ENCODE measurements around the gene ANKRD6. TPM values are rescaled to one million over a fixed set of nuclear protein-coding genes. Genes with fewer than 3 reads are reported as not detected.
A peak's percentile ranks its signal among the peaks of the same experiment; 100 is the strongest.
"Not testable (repeated sequence)": the region's sequence is repeated elsewhere in the genome, so short reads cannot be mapped to it uniquely, and the experiment has no call there.

Gene ANKRD6
- total and polyA plus RNA-seq, 2 donors (not counting 1 experiment from before 2014, with no cell fraction given): 3.8 to 10.5 TPM

- no peaks in the 10 kb centered on the region for H3K27me3 ChIP-seq (replicated peaks in 1 of 4; ENCODE audit: control extremely low read depth in 1 of 4, control insufficient read depth in 3 of 4, insufficient read depth in 4 of 4, low read length in 3 of 4)
- WGBS (ENCODE audit: insufficient coverage): 100% methylated on average over 1 of the region's 4 CpGs
- no peaks in the 10 kb centered on the region for H3K9me3 ChIP-seq (ENCODE audit: control extremely low read depth in 1 of 3, control insufficient read depth in 2 of 3, insufficient read depth in 1 of 3, low read length in 2 of 3)
- POLR2A ChIA-PET: no interaction called here
- Mint-ChIP-seq H3K27ac (no peak overlapping the region), H3K9me3 (ENCODE audit: insufficient read depth) (no peaks in the 10 kb centered on the region), H3K27me3 (no peaks in the 10 kb centered on the region), H3K4me1 (peaks cover 25% of the 10 kb centered on the region), H3K4me3 (peak overlapping the region; percentile 19)
- no peak for TF ChIP-seq CTCF (IDR thresholded peaks at IDR 0.05)
- no peak for TF ChIP-seq EZH2 (IDR thresholded peaks at IDR 0.05; ENCODE audit: borderline replicate concordance, insufficient read depth, low read depth, low read length, poor library complexity, severe bottlenecking)
- no peaks in the 10 kb centered on the region for H4K20me1 ChIP-seq (ENCODE audit: control insufficient read depth, insufficient read depth, low read length, poor library complexity, severe bottlenecking)
- ATAC-seq (ENCODE audit: low read depth) (no peak), DNase-seq (no peak)
- H3K36me3 ChIP-seq (replicated peaks in 1 of 2; ENCODE audit: control extremely low read depth in 1 of 2, control insufficient read depth in 1 of 2, extremely low read depth in 1 of 2, insufficient read depth in 2 of 2, low read length in 1 of 2): peaks cover 7 to 22% of the 10 kb centered on the region in 2 experiments
- no peak overlapping the region for H3K27ac ChIP-seq (ENCODE audit: low read length in 2 of 2)
- no peak overlapping the region for H3K4me3 ChIP-seq (ENCODE audit: control extremely low read depth in 1 of 5, extremely low read depth in 1 of 5, insufficient read depth in 1 of 5, low read depth in 2 of 5, low read length in 4 of 5)
- peaks cover 25% of the 10 kb centered on the region for H3K79me2 ChIP-seq (ENCODE audit: control insufficient read depth, insufficient read depth, low read length)
- no peak overlapping the region for H2AFZ ChIP-seq (ENCODE audit: insufficient read depth, low read depth, low read length, poor library complexity, severe bottlenecking)
- CTCF ChIA-PET: interaction anchor here (0.6 kb wide), 2 partner anchors 208 to 892 kb away, joined by 3 to 4 read pairs; no protein-coding TSS in a partner anchor
- intact Hi-C loops (cut with micrococcal nuclease): no loop called here
- H3K4me2 ChIP-seq (replicated peaks; ENCODE audit: low read depth, low read length, poor library complexity, severe bottlenecking): no peak overlapping the region
- H3K4me1 ChIP-seq (ENCODE audit: control insufficient read depth in 2 of 2, insufficient read depth in 2 of 2, low read length in 2 of 2): peaks cover 13 to 15% of the 10 kb centered on the region in 2 donors
- H3K9ac ChIP-seq (ENCODE audit: low read length): no peak overlapping the region
Observed at GRCh38 chr6:89640804-89641203, 207.9 kb downstream of the ANKRD6 start.

- H3K4me3 Mint-ChIP-seq; H3K9me3 Mint-ChIP-seq (ENCODE audit: insufficient read depth); H3K9me3 ChIP-seq (ENCODE audit: control extremely low read depth in 1 of 3, control insufficient read depth in 2 of 3, insufficient read depth in 1 of 3, low read length in 2 of 3); H3K27me3 ChIP-seq (replicated peaks in 1 of 4; ENCODE audit: control extremely low read depth in 1 of 4, control insufficient read depth in 3 of 4, insufficient read depth in 4 of 4, low read length in 3 of 4); H3K9ac ChIP-seq (ENCODE audit: low read length); H4K20me1 ChIP-seq (ENCODE audit: control insufficient read depth, insufficient read depth, low read length, poor library complexity, severe bottlenecking); H3K4me2 ChIP-seq (replicated peaks; ENCODE audit: low read depth, low read length, poor library complexity, severe bottlenecking); H3K27ac ChIP-seq (ENCODE audit: low read length in 2 of 2); H3K4me3 ChIP-seq (ENCODE audit: control extremely low read depth in 1 of 5, extremely low read depth in 1 of 5, insufficient read depth in 1 of 5, low read depth in 2 of 5, low read length in 4 of 5); DNase-seq; intact Hi-C loops (cut with micrococcal nuclease); POLR2A ChIA-PET; H3K27ac Mint-ChIP-seq; ATAC-seq (ENCODE audit: low read depth); H3K27me3 Mint-ChIP-seq; H2AFZ ChIP-seq (ENCODE audit: insufficient read depth, low read depth, low read length, poor library complexity, severe bottlenecking): not testable (repeated sequence)
- CTCF ChIA-PET: interaction anchor here (0.6 kb wide), 1 partner anchor 209 kb away, joined by 3 read pairs; no protein-coding TSS in a partner anchor
- 100% methylated on average over 1 of the region's 3 CpGs for WGBS (ENCODE audit: insufficient coverage)
- Histone ChIP-seq H3K36me3 (replicated peaks in 1 of 2; ENCODE audit: control extremely low read depth in 1 of 2, control insufficient read depth in 1 of 2, extremely low read depth in 1 of 2, insufficient read depth in 2 of 2, low read length in 1 of 2) (peaks cover 9 to 23% of the 10 kb centered on the region in 2 experiments), H3K79me2 (ENCODE audit: control insufficient read depth, insufficient read depth, low read length) (peaks cover 25% of the 10 kb centered on the region), H3K4me1 (ENCODE audit: control insufficient read depth in 2 of 2, insufficient read depth in 2 of 2, low read length in 2 of 2) (peaks cover 13 to 15% of the 10 kb centered on the region in 2 donors)
- peaks cover 21% of the 10 kb centered on the region for H3K4me1 Mint-ChIP-seq
Observed at GRCh38 chr6:89641581-89641980, 208.6 kb downstream of the ANKRD6 start.

Measured in B cell (primary cell).